ENCODE measurements around the gene HMGB1.

- no peak for TF ChIP-seq POLR2AphosphoS5 (IDR thresholded peaks at IDR 0.05)
- no peak for TF ChIP-seq CTCF (IDR thresholded peaks at IDR 0.05)
- no peak for TF ChIP-seq POLR2A (IDR thresholded peaks at IDR 0.05)
- no peak for TF ChIP-seq EP300 (IDR thresholded peaks at IDR 0.05)
Measured at GRCh38 chr13:30510091-30510490, 44.4 kb upstream of the HMGB1 start.

All from stomach (tissue), 4 donors.